Fibroblast of upper back skin (primary cell): ENCODE measurements around the gene ULBP2.
A peak's percentile ranks its signal among the peaks of the same experiment; 100 is the strongest.
"Not testable (repeated sequence)": the region's sequence is repeated elsewhere in the genome, so short reads cannot be mapped to it uniquely, and the experiment has no call there.

Experiments used
- DNase-seq: peaks from one replicate; pipeline ENCODE4 v3.0.0-alpha.2; 2013

ULBP2 gene, protein sequence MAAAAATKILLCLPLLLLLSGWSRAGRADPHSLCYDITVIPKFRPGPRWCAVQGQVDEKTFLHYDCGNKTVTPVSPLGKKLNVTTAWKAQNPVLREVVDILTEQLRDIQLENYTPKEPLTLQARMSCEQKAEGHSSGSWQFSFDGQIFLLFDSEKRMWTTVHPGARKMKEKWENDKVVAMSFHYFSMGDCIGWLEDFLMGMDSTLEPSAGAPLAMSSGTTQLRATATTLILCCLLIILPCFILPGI

DNA sequence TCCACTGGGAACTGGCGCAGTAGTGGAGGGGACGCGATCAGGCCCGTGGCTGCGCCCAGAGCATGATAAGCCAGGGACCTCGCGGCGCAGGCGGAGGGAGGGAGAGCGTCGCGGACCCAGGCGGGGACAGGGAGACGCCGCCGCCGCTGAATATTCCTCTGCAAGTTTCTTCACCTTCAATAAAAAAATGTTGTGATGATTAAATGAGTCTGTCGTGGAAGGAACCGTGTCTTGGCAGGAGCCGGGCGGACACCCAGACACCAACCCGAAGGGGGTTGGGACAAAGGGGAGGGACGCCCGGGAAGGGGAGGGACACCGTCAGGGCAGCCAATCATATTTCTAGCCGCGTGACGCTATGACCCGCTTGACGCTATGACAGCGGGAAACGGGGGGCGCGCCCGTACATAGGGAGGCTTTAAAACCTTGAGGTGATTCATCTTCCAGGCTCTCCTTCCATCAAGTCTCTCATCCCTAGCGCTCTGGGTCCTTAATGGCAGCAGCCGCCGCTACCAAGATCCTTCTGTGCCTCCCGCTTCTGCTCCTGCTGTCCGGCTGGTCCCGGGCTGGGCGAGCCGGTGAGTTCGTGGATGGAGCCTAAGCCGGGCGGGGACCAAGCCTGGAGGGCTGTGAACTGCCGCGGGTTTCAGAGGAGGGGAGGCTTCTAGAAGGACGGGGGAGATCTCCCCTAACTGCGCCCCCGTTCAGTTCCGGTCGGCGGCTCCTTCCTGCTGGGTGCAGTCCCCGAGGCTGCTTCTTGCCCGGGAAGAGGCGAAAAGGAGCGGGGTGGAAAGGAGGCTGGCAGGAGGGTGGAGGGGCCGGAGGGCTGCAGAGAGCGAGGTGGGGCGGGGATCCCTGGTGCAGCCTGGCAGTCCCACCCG is at the start of gene ULBP2:
ULBP2 (plus strand) TSS at position 432 of the 878 bp plus-strand sequence; CDS start at position 491, 59 bp downstream.
- peak; percentile 96 for DNase-seq

DNA sequence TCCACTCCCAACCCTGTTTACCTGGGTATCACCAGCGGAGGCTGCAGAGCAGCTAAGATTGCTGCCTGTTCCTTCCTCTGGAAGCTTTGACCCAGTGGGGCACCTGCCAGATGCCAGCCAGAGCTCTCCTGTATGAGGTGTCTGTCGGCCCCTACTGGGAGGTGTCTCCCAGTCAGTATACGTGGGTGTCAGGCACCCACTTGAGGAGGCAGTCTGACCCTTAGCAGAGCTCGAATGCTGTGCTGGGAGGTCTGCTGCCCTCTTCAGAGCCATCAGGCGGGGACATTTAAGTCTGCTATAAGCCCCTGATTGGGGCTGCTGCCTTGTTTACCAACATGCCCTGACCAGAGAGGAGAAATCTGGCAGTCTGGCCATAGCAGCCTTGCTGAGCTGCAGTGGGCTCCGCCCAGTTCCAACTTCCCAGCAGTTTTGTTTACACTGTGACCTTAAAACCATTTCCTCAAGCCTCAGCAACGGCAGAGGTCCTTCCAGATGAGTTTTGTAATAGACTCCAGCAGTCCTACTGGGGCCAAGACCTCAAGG is 46.7 kb upstream of the ULBP2 start:
- DNase-seq = peak; percentile 28

DNA sequence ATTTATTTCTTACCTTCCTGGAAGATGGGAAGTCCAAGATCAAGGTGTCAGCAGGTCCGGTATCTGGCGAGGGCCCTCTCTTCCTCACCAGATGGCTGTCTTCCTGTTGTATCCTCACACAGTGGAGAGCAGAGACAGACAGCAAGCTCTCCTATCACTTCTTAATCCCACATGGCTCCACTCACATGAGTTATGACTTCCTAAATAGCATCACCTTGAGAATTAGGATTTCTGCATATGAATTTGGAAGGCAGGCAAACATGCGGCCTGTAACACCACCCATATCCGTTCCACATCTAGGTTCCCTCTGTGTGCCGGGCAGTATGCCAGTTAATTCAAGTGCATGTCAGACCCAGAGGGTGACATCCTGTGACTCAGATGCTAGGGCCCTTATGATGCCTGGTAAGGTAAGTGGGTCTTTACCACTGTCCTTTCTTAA is 46.0 kb upstream of the ULBP2 start:
- DNase-seq = peak; percentile 69

DNA sequence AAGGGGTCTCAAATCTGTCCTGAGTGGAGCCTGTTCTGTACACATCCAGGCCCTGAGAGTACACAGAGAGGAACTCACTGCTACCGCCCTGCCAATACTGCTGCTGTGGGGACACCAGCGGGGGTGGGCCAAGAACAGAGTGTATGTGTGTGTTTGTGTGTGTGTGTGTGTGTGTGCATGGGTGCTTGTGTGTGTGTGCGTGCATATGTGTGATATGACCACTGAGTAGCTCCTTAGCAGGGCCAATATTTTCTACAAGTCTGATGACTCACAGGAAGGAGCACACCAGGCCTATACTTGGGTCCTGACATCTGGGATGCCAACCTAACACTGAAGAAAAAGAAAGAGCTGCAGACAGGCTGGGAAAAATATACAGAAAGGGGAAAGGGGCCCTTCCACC is 45.3 kb upstream of the ULBP2 start:
- DNase-seq = peak; percentile 33

DNA sequence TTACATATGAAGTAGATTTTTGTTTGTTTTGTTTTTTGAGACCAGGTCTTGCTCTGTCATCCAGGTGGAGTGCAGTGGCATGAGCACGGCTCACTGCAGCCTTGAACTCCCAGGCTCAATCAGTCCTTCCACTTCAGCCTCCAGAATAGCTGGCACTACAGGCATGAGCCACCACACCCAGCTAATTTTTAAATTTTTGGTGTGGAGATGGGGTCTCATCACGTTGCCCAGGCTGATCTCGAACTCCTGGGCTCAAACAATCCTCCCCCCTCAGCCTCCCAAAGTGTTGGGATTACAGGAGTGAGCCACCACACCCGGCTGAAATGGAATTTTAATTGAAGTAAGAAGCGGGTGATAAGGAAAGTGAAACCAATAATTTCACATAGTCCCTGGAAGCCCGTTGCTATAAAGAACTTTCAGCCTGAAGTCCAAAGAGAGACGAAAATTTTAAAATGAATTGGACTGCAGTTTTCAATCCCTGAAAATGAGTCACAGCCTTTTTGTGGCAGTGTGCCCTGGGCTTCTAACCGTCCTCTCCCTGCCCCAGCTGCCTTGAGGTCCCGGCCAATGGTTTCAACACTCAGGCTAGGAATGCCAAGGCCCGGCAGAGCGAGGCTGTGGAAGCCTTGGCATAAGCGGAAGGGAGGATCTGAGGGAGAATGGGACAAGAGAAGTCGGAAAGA is 44.7 kb upstream of the ULBP2 start:
- DNase-seq = peak; percentile 84

DNA sequence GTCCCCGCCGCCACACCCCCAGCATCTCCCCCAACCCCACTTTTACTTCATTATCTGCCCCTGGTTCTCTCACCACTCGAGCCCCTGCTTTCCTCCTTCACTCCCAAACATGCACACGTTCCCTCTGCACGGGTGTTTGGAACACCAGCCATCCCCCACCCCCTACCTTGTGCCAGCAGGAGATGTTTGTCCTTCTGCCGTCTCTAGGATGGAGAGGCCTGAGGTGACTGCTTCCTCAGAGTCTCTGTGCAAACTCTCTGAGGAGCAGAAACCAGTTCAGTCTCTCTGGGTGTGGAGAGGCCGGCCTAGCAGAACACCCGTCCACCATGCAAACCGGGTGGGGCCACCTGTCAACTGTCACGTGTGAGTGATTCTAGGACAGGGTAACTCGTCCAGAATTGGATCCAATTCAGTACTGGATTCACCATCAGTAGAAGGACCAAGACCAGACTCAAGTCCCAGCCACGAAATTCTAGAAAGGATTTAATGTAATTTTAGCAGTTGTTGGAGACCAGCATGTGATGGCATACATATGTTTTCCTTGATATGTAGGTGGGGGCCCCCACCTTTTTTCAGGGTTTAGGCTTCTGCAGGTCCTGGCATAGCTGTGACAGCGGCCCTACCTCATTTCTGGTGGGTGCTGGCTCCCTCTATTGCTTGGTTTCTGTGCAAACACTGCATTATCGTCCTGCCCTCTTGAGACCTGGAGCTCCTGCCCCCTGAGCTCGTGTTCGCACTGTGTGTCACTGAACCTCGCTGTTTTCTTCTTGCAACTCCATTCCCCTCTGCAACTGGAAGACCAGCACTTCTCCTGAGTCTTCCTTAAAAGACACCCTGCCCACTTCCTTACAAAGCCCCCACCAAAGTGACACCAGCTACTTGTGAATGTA is 43.7 kb upstream of the ULBP2 start, which contains the start of gene RAET1E:
RAET1E (minus strand) TSS at position 259 of the 890 bp plus-strand sequence. CDS start 7,212 bp downstream, outside the sequence.
- no peak for DNase-seq

DNA sequence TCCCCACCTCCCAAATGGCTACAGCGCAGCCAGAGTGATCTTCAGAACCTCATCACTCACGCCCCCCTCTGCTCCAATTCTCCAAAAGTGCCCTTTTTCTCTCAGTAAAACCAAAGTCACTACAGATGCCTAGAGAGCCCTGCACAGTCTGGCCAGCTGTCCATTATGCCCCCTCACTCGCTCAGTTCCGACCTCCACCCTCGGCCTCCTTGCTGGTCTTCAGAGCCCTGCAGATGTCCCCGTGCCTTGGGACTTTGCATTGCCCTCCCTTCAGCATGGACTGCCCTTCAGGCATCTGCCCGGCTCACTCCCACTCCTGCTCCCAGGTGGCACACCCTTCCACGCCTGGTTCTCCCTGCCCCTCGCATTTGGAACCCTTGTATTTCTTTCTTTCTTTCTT is 42.8 kb upstream of the ULBP2 start:
- no peak for DNase-seq

DNA sequence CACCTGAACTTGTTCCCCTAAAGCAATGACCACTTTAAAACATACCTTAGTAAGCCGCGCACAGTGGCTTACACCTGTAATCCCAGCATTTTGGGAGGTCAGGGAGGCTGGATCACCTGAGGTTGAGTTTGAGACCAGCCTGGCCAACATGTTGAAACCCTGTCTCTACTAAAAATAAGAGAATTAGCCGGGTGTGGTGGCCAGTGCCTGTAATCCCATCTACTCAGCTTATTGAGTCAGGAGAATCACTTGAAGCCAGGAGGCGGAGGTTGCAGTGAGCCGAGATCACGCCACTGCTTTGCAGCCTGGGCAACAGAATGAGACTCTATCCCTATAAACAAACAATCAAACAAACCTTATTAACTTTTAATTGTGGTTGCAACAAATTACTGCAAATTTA is 42.3 kb upstream of the ULBP2 start:
- DNase-seq = no peak

DNA sequence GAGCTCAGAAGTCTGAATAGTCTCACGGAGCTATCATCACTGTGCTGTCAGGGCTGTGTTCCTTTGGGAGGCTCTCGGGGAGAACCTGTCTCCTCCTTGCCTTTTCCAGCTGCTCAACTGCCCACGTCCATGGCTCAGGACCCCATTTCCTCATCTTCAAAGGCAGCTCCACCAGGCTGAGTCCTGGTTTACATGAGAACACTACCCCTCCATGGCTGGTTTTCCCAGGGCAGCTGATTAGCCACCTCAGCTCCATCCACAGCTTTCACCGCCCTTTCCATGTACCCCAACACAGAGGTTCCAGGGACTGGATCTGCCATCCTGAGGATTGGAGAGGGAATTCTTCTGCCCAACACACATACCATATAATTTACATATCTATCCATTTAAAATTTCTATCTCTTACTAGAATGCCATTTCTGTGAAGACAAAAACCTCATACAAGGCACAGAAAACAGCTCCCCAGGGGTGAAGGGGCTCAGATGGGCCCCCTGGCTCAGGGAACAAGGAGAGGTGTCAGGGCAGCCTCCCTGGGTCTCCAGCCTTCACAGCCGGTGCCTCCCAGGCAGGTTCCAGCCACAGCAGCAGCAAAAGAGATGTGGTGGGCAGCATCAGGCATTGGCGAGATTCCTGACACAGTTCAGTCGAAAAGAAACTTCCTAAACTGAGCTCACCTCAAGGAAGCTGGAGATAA is 41.7 kb upstream of the ULBP2 start:
- no peak for DNase-seq

DNA sequence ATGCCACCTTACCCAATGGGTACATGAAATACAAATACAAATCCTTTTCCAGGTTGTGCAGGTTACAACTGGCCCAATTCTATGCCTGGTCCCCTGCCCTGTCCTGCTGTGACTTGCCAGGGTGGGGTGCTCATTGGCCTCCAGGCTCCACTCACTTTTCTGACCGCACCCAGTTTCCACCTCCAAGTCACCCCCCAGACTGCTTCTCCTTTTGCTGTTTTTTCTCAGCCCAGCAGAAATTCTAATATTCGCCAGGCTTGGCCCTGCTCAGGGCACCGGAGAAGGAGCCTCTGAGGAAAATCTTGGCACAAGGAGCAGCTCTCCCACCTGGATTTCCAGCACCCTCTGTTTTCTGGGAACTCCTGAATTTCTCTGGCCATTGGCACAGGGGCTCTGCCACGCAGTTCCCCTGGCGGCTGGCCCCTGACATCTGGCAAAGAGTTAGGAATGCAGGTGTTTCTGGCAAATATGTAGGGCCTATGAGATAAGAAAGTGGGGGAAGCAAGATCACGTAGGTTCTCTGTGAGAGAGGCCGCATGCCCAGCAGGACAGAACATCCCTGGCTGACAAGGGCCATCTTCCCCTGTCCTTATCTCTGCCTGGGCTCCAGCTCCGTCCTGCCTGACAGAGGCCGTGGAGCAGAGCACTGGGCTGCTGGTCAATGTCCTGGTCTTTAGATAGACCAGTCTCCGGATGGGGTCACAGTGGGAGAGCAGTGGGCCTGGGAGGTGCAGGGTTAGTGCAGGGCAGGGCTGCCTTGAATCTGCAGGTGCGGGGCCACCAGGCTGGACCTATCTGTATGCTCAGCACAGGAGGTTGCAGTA is 41.0 kb upstream of the ULBP2 start:
- DNase-seq = no peak

DNA sequence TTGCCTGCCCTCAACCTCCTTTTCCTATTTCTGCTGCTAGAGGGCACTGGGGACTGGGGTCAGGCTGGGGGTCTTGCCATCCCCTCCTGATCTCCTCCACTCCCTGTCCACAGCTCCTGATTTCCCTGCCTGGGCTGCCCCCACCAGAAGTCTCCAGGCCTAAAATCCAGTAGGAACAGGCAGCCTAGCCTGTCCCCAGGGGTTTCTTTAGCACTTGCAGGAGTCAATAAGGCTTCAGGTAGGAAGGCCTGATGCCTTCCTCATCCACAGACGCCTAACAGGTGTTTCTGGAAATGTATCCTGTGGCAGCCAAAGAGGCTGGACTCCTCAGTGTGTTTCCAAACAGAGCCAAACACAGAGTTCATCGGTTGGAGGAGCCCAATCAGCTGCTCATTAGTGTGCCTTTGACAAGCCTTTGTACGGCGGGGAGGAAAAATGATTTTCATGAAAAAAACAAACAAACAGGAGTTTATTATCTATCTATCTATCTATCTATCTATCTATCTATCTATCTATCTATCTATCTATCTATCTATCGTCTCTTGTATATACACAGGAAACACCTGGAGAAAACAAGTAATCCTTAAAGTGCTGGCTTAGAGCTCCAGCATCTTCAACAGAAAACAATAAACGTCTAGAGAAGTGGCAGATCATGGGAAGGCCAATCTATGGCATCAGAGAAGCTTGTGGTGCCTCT is 40.2 kb upstream of the ULBP2 start:
- no peak for DNase-seq

DNA sequence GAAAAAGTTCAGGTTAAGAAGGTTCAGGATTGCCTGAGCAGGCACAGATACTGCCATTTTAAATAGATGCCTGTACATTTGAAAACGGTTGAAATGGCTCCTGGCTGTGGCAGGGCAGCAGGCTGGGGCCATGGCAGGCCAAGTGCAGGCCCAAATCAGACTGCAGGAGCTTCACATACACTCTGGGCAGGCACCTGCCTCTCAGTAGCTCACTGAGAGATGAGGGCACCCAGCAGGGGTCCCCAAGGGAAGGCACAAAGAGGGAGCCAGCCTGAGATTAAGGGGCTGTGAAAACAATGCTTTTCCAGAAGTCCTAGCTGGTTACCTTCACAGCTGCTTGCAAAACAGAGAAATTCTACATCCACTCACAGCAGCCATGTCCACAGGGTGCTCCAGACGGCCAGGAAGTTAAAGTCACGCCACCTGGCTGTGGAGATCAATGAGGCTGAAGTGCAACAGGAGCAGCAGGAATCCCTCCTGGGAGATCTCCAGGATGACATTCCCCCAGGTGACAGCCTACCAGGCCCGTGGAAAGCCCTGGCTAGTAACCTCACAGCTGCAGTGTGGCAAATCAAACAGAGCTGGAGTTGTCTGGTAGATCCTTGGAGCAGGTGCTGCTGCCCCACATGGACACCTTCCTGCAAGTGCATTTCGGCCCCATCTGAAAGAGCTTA is 37.7 kb upstream of the ULBP2 start:
- DNase-seq = no peak

DNA sequence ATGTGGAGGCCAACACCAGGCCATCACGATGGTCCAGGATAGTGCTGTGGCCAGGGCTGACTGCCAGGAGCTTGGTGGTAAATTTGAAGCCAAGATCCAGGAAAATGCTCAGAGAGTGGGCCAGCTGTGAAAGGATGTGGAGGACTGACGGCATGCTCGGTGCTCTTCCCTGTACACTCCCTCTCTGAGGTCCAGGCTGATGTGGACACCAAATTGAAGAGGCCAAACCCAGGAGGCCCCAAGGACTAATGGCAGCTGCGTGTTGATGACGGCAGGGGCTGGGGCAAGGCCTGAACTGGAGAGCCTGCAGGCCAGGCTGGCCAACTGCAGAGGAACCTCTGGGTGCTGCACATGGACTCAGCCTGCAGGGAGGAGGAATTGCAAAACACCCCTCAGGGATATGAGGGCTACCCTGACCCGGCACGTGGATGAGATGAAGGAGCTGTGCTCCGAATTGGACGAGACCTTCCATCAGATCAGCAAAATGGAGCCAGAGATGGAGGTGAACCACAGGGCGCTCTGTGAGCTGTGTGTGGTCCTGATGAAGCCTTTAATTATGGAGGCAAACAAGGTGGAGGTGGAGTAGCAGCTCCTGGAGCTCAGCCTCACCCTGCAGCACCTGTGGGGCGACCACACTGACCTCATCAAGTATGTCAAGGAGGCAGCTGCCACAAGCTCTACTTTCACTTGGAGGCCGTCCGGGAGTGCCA is 37.0 kb upstream of the ULBP2 start:
- no peak for DNase-seq

DNA sequence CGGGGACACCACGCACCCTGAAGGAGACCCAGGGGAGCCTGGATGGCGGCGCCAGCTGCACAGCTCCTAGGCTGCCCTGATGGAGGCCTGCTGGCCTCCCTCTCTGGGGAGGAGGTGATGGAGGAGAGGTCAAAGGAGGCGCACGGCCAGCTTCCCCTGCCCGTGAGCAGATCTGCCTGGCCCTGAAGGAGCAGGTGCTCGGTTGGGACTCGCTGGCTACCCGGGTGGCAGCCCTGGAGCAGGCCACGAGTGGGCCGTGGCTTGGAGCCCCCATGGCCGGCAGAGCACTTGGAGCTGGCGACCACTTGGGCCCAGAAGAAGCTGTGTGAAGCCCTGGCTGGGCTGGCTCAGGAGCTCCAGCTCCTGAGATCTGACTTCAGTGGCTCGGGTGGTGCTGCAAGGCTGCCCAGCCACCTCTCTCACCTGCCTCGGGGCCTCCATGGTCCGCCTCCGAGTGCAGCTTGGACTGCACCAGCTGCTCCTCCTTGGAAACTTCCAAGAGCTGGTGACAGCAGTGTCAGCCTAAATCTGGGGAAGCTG is 36.4 kb upstream of the ULBP2 start:
- DNase-seq = no peak

DNA sequence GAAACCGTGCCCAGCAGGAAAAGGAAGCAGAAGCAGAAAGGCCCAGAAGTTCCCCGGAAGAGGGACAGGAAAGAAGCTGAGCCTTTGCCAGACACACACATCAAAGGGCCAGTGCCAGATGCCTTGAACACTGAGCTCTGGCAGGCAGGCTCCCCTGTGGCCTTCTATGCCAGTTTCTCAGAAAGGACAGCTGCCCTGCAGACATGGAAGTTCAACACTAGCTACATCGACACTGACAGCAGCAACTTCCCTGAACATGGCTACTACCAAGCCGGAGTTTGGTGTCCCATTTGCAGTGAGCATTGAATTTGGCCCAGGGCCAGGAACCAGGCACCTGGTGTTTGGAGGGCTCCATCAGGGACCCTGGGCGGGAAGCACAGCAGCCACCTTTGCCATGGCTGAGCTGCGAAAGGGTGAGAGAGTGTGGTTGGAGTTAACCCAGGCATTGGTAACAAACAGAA is 35.9 kb upstream of the ULBP2 start:
- no peak for DNase-seq

DNA sequence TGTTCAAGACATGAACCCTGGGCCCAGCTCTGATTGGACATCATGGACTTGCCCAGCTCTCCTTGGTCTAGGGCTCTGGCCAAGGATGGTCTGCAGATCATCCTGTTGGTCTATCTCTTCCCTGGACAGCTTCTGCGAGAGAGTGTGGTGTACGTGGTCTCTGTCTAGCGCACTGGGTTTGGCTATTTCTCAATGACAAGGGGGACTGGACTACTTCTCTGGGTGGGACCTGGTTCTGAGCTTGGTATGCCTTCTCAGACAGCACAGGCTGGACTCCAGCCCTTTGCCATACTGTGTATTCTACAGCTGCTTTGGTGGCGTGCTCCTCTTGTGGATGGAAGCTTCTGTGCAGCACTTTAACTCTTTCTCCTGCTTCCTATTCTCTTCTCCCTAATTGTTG is 35.4 kb upstream of the ULBP2 start:
- DNase-seq = no peak

DNA sequence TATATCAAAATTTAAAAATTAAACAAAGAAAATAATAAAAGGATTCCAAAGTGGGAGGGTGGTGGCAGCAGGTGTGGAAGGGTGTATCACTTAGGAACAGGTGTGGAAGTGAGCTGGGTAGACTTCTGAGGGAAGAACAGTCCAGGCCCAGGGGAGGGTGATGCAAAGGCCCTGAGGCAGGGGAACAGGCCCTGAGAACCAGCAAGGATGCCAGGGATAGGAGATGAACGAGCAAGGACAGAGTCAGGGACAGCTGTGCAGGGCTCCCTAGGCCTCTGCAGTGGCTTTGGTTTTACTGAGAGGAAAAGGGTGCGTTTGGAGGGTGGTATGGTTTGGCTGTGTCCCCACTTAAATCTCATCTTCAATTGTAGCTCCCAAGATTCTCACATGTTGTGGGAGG is 34.5 kb upstream of the ULBP2 start:
- DNase-seq = no peak

DNA sequence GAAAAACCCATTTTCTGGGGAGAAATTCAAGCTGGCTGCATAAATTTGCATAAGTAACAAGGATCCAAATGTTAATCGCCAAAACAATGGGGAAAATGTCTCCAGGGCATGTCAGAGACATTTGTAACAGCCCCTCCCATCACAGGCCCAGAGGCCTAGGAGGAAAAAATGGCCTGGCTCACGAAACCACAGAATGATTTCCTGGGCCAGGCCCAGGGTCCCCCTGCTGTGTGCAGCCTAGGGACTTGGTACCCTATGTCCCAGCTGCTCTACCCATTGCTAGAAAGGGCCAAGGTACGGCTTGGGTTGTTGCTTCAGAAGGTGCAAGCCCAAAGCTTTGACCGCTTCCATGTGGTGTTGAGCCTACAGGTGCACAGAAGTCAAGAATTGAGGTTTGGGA is 33.3 kb upstream of the ULBP2 start:
- not testable (repeated sequence) for DNase-seq
